Activated naive CD8-positive, alpha-beta T cell treated with anti-CD3 and anti-CD28 coated beads, Interleukin-2, amount 50 U/mL, for 24 hours (primary cell): Measurements from ENCODE around the gene TMC6.

Experiments used
- ATAC-seq: fragments of 150-1000 bp; cut with Tn5 transposase; one replicate; pipeline ENCODE4 v1.10.0; 2021
- DNase-seq: peaks from one replicate; pipeline ENCODE4 v3.0.0; 2021
- H3K27ac Mint-ChIP-seq: one replicate; pipeline ENCODE4 v1.8.0; 2021; ENCODE audit warnings: mild to moderate bottlenecking, mixed read lengths
- H3K27me3 Mint-ChIP-seq: one replicate; pipeline ENCODE4 v1.8.0; 2021; ENCODE audit warnings: mixed read lengths
- H3K36me3 Mint-ChIP-seq: one replicate; pipeline ENCODE4 v1.8.0; 2021; ENCODE audit warnings: low read depth, mixed read lengths
- H3K4me1 Mint-ChIP-seq: one replicate; pipeline ENCODE4 v1.8.0; 2021; ENCODE audit warnings: mixed read lengths
- H3K4me3 Mint-ChIP-seq: one replicate; pipeline ENCODE4 v1.8.0; 2021; ENCODE audit warnings: mild to moderate bottlenecking, moderate library complexity, mixed read lengths
- H3K9me3 Mint-ChIP-seq: one replicate; pipeline ENCODE4 v1.8.0; 2021; ENCODE audit warnings: mixed read lengths

Gene TMC6

DNA sequence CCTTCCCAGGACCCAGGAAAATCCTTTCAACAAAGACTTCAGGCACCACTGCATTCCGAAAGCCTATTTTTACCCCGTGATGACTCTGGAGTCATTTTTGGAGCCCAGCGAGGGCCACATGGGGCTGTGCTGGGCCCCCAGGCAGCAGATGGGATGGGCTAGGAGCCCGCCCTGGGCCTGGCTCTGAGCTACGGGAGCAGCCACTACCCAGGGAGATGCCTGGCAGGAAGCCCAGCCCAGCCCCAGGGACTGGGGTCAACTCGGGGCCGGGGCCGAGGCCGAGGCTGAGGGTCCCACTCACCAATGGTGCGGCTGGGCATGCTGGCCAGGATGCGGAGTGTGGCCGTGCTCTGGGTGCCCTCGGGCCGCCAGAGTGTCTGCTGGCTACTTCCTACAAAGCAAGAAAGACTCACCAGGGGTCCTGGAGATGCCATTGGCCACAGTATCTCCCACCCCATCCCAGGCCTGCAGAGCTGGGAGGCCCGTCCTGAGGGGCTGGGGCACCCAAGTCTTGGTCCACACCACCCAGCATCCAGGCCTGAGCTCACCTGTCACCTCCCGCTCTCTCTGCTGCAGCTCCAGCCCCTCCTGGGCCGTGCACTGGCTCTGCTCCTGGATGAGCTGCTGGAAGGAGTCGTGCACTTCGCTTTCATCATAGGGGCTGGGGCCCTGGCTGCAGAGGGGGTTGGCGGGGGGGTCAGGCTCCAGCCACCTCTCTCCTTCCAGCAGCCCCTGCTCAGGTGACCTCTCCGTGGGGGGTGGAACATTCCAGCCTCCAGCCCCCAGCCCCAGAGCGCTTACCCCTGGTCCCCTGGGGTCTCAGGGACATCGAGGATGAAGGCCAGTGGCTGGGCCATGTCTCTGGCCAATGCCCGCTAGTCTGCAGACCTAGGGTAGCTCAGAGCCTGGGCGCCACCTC is 2.3 kb downstream of the TMC6 start:
- no peaks in the 10 kb centered on the region for H3K9me3 Mint-ChIP-seq
- no peak for ATAC-seq
- no peaks in the 10 kb centered on the region for H3K27me3 Mint-ChIP-seq
- DNase-seq = no peak
- peak overlapping the region; percentile 82 for H3K27ac Mint-ChIP-seq
- H3K36me3 Mint-ChIP-seq = peaks cover 34% of the 10 kb centered on the region
- H3K4me1 Mint-ChIP-seq = peaks cover 68% of the 10 kb centered on the region
- peak overlapping the region; percentile 86 for H3K4me3 Mint-ChIP-seq

DNA sequence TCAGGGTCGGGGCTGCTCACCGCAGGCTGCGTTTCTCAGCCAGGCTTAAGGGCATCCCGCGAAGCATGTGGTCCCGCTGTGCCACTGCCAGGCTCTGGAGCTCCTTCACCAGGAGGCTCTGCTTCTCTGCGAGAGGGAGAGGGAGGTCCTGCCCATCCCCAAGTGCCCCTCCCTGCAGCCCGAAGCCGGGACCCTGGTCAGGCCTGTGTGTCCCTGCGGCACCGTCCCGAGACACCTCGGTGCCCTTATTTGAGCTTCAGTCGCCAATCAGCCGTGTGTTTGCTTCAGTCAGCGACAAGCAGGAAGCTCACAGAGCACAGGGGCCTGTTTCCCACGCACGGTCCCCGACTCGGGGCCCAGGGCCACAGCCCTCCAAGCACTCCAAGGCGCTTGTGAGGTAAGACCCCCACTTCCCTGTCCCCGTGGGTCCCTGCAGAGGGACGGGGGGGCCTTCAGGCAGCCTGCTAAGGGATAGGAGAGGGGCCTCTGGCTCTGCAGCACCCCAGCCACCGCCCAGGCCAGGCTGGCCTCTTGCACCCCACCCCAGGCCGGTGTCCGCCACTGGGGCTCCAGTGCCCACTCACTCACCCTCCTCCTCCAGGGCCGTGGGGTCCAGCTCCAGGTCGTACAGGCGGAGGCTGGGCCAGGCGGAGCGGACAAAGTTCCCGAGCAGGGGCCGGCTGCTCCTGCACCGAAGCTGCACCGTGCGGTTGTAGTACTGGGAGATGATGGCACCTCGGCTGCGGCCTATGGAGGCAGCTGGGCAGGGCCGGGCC is 3.2 kb downstream of the TMC6 start:
- Mint-ChIP-seq H3K27me3 (no peaks in the 10 kb centered on the region), H3K4me3 (peak overlapping the region; percentile 86), H3K9me3 (no peaks in the 10 kb centered on the region), H3K4me1 (peaks cover 72% of the 10 kb centered on the region), H3K27ac (no peak overlapping the region), H3K36me3 (peaks cover 29% of the 10 kb centered on the region)
- peak; percentile 44 for DNase-seq
- no peak for ATAC-seq

DNA sequence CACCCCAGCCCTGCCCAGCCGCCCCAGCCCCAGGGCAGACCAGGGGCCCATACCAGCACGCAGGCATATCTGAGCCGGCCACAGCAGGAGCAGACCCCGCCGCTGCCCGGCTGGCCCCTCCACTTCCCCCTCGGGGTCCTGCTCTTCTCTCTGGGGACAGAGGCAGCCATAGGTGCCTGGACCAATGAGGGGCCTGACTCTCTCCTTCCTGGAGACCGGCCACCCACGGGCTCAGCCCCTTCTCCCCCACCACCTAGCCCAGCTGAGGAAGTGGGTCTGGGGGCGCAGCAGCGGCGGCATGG is 3.8 kb downstream of the TMC6 start:
- peaks cover 29% of the 10 kb centered on the region for H3K36me3 Mint-ChIP-seq
- H3K27ac Mint-ChIP-seq = no peak overlapping the region
- no peaks in the 10 kb centered on the region for H3K27me3 Mint-ChIP-seq
- no peaks in the 10 kb centered on the region for H3K9me3 Mint-ChIP-seq
- ATAC-seq (no peak), DNase-seq (no peak)
- peak overlapping the region; percentile 86 for H3K4me3 Mint-ChIP-seq
- peaks cover 69% of the 10 kb centered on the region for H3K4me1 Mint-ChIP-seq

DNA sequence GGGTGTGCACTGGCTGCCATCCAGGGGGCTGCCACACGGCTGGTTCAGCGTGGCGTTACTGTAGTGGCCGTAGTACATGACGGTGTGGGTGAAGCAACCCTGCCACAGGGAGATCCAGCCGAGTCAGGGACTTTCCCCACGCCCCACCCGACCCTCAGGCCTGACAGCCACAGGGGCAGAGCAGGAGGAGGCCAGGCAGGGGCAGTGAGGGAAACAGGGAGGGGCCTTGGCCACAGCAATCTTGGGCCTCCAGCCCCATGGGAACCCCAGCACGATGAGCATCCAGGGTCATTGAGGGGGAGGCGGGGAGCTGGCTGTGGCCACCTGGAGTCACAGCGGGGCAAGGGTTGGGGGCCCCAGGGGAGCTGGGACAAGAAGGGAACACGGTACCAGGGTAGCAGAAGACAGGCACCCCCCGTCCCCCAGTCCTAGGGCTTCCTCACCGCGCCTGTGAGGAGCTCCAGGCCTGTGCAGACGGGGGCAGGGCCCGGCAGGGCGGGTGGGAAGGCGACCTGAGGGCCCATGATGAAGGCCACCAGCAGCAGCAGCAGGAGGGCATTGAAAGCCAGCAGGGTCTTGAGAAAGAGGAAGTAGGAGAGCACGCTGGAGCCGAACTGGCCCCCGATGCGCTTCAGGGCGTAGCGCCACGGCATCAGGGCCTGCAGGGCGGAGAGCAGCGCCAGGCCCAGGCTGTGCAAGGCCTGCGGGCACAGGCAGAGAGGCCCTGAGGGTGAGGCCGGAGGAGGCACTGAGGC is 4.3 kb downstream of the TMC6 start:
- DNase-seq = peak; percentile 37

DNA sequence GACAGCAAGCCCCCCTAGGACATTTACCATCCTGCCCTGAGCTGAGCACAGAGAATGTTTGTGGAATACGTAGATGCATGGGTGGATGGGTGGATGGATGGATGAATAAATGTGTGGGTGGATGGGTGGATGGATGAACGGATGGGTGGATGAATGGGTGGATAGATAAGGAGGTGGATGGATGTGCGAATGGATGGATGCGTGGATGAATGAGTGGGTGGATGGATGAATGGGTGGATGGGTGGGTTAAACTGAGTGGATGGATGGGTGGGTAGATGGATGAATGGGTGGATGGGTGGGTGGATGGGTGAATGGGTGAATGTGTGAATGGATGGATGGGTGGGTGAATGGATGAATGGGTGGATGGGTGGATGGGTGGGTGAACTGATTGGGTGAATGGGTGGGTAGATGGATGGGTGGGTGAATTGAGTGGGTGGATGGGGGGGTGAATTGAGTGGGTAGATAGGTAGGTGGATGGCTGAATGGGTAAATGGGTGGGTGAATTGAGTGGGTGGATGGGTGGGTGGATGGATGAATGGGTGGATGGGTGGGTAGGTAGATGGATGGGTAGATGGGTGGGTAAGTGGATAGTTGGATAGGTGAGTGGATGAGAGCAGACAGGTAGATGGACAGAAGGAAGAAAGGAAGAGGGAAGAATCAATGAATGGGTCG is 5.2 kb downstream of the TMC6 start:
- ATAC-seq = no peak
- Mint-ChIP-seq H3K9me3 (no peaks in the 10 kb centered on the region), H3K4me3 (peak overlapping the region; percentile 60), H3K4me1 (peaks cover 58% of the 10 kb centered on the region), H3K36me3 (peaks cover 28% of the 10 kb centered on the region), H3K27ac (peak overlapping the region; percentile 61), H3K27me3 (no peaks in the 10 kb centered on the region)
- no peak for DNase-seq

More for the DNA sequence above, 4.3 kb downstream of the TMC6 start:
- no peaks in the 10 kb centered on the region for H3K27me3 Mint-ChIP-seq
- H3K27ac Mint-ChIP-seq = no peak overlapping the region
- H3K9me3 Mint-ChIP-seq = no peaks in the 10 kb centered on the region
- H3K4me1 Mint-ChIP-seq = peaks cover 64% of the 10 kb centered on the region
- no peak for ATAC-seq
- H3K36me3 Mint-ChIP-seq = peaks cover 29% of the 10 kb centered on the region
- peak overlapping the region; percentile 44 for H3K4me3 Mint-ChIP-seq

DNA sequence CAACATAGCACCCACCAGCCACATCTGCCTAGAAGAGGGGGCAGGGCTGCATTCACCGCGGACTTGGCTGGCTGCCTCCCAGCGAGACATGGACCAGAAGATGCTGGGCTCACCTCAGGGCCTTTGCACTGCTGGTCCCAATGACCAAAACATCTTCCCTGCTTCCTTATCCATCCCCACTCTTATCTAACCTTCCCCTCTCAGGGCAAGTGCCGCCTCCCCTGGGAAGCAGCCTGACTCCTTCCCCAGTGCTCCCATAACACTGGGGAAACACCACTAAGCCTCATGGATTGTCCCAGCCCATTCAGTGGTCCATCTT is 5.7 kb downstream of the TMC6 start:
- Mint-ChIP-seq H3K4me3 (peak overlapping the region; percentile 60), H3K36me3 (peaks cover 29% of the 10 kb centered on the region), H3K9me3 (no peaks in the 10 kb centered on the region), H3K4me1 (peaks cover 61% of the 10 kb centered on the region), H3K27ac (peak overlapping the region; percentile 61), H3K27me3 (no peaks in the 10 kb centered on the region)
- DNase-seq (no peak), ATAC-seq (no peak)

DNA sequence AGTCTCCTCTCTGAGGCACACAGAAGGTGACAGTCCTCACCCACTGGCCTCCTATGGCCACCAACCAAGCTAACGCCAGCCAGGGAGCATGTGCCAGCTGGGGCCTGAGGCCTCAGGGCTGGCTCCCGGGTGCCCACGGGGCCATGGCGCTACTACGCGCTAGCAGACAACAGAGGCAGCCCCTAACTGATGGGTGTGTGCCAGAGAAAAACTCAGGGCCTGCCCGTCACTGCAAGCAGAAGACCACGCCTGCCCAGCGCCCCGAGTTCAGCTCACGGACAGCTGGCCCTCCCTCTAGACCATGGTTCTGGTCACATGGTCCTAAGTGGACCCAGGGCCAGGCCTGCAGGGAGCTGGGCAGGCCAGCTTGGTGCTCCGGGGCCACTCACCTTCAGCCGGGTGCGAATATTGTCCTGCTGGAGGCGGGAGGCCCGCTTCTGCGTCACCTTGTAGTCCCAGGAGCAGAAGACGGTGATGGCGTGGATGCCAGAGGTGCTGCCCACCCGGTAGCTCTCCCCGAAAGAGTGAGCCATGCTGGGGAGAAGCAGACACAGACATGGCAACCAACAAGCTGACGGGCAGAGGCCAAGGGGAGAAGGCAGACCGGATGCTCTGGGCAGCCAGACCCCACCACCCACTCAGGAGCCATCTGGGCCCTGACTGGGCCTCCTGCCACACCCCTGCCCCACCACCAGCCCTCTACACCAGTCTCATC is 6.2 kb downstream of the TMC6 start:
- no peak for DNase-seq
- H3K36me3 Mint-ChIP-seq = peaks cover 29% of the 10 kb centered on the region

DNA sequence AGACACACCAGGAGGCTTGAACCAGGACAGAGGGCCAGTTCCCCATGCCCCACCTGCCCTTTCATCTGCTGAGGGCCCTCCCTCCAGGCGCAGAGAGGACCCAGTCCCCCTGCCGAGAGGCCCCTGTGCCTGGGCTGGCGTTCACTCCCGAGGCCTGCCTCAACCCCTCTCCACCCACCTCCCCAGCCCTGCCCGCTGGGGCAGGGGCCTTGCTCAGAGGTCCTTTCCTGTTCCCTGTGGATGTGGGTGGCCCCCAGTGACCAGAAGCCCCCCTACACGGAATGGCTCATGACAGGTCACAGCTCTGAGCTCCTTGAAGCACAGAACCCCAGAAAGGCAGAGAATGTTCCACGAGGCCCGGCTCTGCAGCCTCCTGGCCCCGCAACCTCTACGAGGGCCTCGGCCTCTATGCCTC is 6.7 kb downstream of the TMC6 start:
- H3K27me3 Mint-ChIP-seq = no peaks in the 10 kb centered on the region
- no peaks in the 10 kb centered on the region for H3K9me3 Mint-ChIP-seq
- H3K27ac Mint-ChIP-seq = peak overlapping the region; percentile 79
- ATAC-seq (no peak), DNase-seq (no peak)
- H3K4me3 Mint-ChIP-seq = peak overlapping the region; percentile 74
- H3K36me3 Mint-ChIP-seq = peaks cover 30% of the 10 kb centered on the region
- peaks cover 61% of the 10 kb centered on the region for H3K4me1 Mint-ChIP-seq

More for the DNA sequence above, 6.2 kb downstream of the TMC6 start:
- Mint-ChIP-seq H3K4me3 (peak overlapping the region; percentile 74), H3K27me3 (no peaks in the 10 kb centered on the region), H3K9me3 (no peaks in the 10 kb centered on the region), H3K27ac (peak overlapping the region; percentile 61), H3K4me1 (peaks cover 63% of the 10 kb centered on the region)
- no peak for ATAC-seq

DNA sequence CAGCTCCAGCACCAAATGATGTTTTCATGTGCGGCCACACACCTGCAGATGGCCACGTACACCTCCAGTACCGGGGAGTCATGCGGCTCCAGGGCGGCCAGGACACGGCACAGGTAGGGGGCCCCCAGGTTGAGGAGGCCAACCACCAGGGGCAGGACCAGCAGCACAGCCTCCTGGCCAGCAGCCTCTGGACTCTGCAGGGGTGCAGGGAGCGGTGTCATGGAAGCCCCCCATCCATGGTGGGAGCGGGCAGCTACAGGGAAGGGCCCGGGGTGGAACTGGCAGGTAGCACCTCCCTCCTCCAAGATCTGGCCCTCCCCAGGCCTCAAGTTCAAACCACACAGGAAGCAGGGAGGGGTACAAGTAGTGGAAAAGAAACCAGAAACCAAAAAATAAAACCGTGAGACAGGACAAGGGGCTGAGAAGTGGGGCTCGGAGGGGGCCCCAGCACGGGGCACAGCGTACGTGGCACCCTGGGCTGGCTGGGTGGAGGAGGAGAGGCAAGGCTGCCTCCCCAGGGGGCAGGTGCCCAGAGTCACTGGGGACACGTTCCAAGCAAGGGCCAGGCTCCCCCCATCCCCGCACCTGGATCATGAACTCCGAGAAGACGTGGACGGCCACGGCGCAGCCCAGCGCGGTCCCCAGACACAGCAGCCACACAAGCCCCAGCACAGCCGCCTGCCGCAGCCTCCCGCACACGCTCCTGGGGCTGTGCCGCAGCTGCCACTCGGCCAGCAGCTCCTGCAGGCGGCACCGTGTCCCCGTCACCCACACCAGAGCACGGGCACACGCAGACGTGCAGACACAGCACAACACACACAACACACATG is 7.4 kb downstream of the TMC6 start:
- Mint-ChIP-seq H3K27ac (peak overlapping the region; percentile 79), H3K27me3 (no peaks in the 10 kb centered on the region), H3K4me3 (peak overlapping the region; percentile 74), H3K4me1 (peaks cover 56% of the 10 kb centered on the region), H3K9me3 (no peaks in the 10 kb centered on the region), H3K36me3 (peaks cover 31% of the 10 kb centered on the region)
- ATAC-seq (peak; percentile 49), DNase-seq (peak; percentile 49)

DNA sequence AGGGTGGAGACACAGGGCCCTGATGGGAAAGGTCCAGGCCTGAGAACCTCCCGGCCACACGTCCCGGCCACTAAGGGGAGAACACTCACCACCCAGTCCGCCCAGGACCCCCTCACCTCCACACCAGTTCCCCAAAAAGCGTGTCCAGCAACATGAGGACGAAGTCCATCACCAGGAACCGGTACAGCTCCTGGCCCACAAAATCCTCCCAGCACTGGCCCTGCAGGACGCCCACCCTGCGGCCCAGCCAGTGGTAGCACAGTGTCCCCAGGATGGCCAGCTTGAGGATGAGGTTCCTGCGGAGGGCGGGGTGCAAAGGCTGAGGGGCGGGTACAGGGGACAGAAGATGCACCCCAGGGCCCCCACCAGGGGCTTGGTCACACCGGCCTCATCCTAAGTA is 8.0 kb downstream of the TMC6 start:
- Mint-ChIP-seq H3K27ac (no peak overlapping the region), H3K27me3 (no peaks in the 10 kb centered on the region), H3K4me3 (peak overlapping the region; percentile 26), H3K36me3 (peaks cover 31% of the 10 kb centered on the region), H3K9me3 (no peaks in the 10 kb centered on the region), H3K4me1 (peaks cover 54% of the 10 kb centered on the region)
- DNase-seq (no peak), ATAC-seq (no peak)

DNA sequence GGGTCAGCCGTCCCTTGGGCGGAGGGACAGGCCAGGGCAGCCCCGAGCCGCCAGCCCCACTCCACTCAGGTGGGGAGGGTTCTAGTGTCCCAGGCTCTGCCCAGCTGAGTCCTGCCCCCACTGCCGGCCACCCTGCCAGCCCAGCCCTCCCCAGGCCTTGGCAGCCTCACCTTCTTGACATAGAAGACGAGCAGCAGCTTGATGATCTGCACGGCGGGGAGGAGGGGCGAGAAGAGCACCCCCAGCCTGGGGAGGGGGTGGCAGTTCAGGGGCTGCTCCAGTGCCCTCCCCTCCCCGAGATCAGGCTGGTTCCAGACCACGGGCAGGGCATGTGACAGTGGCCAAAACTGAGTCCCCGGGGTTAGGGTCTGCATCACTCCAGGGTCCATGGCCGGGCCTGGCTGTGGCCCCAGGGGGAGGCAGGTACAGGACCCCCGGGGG is 9.7 kb downstream of the TMC6 start:
- Mint-ChIP-seq H3K27me3 (no peaks in the 10 kb centered on the region), H3K4me1 (peaks cover 56% of the 10 kb centered on the region), H3K9me3 (no peaks in the 10 kb centered on the region), H3K27ac (no peak overlapping the region), H3K36me3 (peaks cover 34% of the 10 kb centered on the region), H3K4me3 (no peak overlapping the region)
- ATAC-seq (no peak), DNase-seq (no peak)

DNA sequence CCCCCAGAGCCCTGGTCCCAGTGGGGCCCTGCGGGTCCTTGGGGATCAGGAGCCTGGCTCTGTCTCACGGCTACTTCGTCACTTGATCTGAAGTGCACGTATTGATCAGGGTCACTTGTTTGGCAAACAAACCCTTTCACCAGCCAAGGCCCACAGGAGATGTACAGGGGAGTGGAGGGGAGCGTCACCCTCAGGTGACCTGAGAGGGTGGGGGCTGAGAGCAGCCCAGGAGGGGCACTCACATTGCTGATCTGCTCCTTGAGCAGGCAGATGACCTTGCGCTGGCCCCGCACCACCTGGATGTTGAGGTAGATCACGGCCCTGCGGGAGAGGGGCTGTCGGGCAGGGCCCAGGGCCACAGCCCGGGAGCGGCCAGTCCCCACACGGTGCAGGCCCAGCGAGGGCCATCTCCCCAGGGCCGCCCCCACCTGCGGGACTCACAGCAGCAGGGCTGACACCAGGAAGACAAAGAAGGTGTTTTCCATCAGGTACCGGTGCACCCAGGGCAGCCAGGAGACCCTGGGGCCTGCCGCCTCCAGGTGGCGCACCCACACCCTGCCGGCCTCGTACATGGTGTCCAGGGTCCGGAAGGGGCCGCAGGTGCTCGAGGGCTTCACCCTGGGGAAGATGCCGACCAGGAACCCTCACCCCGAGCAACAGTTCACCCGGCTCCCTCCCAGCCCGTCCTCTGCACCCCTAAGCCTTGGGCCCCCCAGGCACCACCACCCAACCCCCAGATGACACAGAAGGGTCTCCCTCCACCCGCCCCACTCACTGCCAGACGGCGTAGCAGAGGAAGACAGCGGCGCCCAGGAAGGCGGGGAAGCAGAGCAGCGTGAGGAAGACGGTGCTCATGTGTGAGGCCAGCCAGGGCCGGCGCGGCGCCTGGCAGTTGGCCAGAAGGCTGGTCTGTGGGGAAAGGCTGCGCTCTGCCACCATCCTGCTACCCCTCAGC is 11.3 kb downstream of the TMC6 start:
- Mint-ChIP-seq H3K4me3 (no peak overlapping the region), H3K4me1 (peaks cover 55% of the 10 kb centered on the region), H3K27me3 (no peaks in the 10 kb centered on the region), H3K9me3 (no peaks in the 10 kb centered on the region), H3K36me3 (peaks cover 23% of the 10 kb centered on the region), H3K27ac (no peak overlapping the region)
- ATAC-seq (no peak), DNase-seq (peak; percentile 53)
